Measurements from ENCODE around the gene NTRK3.

Gene NTRK3

GRCh38 chr15:88257311-88258092 is 963 bp upstream of the NTRK3 start:
- DNase-seq (ENCODE audit: low spot score): no peak

GRCh38 chr15:88255484-88256278 is 858 bp downstream of the NTRK3 start:
- DNase-seq (ENCODE audit: low spot score): no peak

- DNase-seq (ENCODE audit: low spot score): no peak
These were observed 1.5 kb downstream of the NTRK3 start for GRCh38 chr15:88255087-88255483.

GRCh38 chr15:88252441-88252840 is 4.1 kb downstream of the NTRK3 start:
- DNase-seq (ENCODE audit: low spot score): no peak

GRCh38 chr15:88250826-88251225 is 5.7 kb downstream of the NTRK3 start:
- DNase-seq (ENCODE audit: low spot score): no peak

- no peak for DNase-seq (ENCODE audit: low spot score)
These were observed 7.3 kb downstream of the NTRK3 start for GRCh38 chr15:88249220-88249619.

- DNase-seq (ENCODE audit: low spot score): no peak
These were observed 8.6 kb downstream of the NTRK3 start for GRCh38 chr15:88247914-88248313.

GRCh38 chr15:88246666-88247446 is 9.7 kb downstream of the NTRK3 start:
- DNase-seq (ENCODE audit: low spot score): peak; percentile 87

- DNase-seq (ENCODE audit: low spot score): no peak
These were observed 10.5 kb downstream of the NTRK3 start for GRCh38 chr15:88246081-88246480.

- peak; percentile 59 for DNase-seq (ENCODE audit: low spot score)
These were observed 12.4 kb downstream of the NTRK3 start for GRCh38 chr15:88243895-88244787.

GRCh38 chr15:88242586-88243555 is 13.7 kb downstream of the NTRK3 start:
- DNase-seq (ENCODE audit: low spot score): no peak

- DNase-seq (ENCODE audit: low spot score): no peak
These were observed 15.1 kb downstream of the NTRK3 start for GRCh38 chr15:88241461-88241860.

- DNase-seq (ENCODE audit: low spot score): no peak
These were observed 15.5 kb downstream of the NTRK3 start for GRCh38 chr15:88241060-88241459.

GRCh38 chr15:88239594-88239993 is 16.9 kb downstream of the NTRK3 start:
- no peak for DNase-seq (ENCODE audit: low spot score)

- DNase-seq (ENCODE audit: low spot score): no peak
These were observed 17.7 kb downstream of the NTRK3 start for GRCh38 chr15:88238618-88239430.

- DNase-seq (ENCODE audit: low spot score): no peak
These were observed 21.8 kb downstream of the NTRK3 start for GRCh38 chr15:88234711-88235110.

- no peak for DNase-seq (ENCODE audit: low spot score)
These were observed 22.6 kb downstream of the NTRK3 start for GRCh38 chr15:88233921-88234320.

- no peak for DNase-seq (ENCODE audit: low spot score)
These were observed 23.8 kb downstream of the NTRK3 start for GRCh38 chr15:88232771-88233201.

GRCh38 chr15:88231909-88232644 is 24.5 kb downstream of the NTRK3 start:
- no peak for DNase-seq (ENCODE audit: low spot score)
